ENCODE measurements around the gene TRPC3.

The TRPC3 gene

GRCh38 chr4:121898150-121898549, 53.7 kb downstream of the TRPC3 start:
- TF ChIP-seq, protein P1, sequence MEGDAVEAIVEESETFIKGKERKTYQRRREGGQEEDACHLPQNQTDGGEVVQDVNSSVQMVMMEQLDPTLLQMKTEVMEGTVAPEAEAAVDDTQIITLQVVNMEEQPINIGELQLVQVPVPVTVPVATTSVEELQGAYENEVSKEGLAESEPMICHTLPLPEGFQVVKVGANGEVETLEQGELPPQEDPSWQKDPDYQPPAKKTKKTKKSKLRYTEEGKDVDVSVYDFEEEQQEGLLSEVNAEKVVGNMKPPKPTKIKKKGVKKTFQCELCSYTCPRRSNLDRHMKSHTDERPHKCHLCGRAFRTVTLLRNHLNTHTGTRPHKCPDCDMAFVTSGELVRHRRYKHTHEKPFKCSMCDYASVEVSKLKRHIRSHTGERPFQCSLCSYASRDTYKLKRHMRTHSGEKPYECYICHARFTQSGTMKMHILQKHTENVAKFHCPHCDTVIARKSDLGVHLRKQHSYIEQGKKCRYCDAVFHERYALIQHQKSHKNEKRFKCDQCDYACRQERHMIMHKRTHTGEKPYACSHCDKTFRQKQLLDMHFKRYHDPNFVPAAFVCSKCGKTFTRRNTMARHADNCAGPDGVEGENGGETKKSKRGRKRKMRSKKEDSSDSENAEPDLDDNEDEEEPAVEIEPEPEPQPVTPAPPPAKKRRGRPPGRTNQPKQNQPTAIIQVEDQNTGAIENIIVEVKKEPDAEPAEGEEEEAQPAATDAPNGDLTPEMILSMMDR (conservative IDR thresholded peaks at IDR 0.05), result no peak
- H3K27ac ChIP-seq, result no peak overlapping the region

DNA sequence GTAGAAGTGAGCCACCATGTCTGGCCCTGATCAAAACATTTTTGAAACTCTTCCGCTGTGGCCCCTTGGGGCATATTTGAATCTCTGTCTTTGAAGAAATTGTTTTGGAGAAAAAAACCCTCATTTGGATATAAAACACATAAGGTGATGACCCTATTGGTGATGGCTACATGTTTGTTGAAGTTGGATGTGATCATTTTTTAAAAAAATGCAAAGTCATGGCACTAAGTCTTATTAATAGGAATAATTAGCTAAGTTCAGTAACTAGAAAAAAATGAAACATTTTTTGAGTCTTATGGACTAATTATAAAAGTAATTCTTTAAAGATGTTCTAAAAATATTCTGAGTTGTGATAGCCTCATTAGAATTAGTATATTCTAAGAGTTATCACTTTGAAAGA, 63.7 kb downstream of the TRPC3 start:
- H3K27ac ChIP-seq, result no peak overlapping the region
- TF ChIP-seq, protein P1 (conservative IDR thresholded peaks at IDR 0.05), result no peak

- TF ChIP-seq, protein P1 (conservative IDR thresholded peaks at IDR 0.05), result no peak
Observed at GRCh38 chr4:121885115-121885514, 66.7 kb downstream of the TRPC3 start.

GRCh38 chr4:121881158-121881557, 70.7 kb downstream of the TRPC3 start:
- TF ChIP-seq, protein P1 (conservative IDR thresholded peaks at IDR 0.05), result no peak
- no peak overlapping the region for H3K27ac ChIP-seq

More at GRCh38 chr4:121885115-121885514, 66.7 kb downstream of the TRPC3 start:
- H3K27ac ChIP-seq, result no peak overlapping the region

DNA sequence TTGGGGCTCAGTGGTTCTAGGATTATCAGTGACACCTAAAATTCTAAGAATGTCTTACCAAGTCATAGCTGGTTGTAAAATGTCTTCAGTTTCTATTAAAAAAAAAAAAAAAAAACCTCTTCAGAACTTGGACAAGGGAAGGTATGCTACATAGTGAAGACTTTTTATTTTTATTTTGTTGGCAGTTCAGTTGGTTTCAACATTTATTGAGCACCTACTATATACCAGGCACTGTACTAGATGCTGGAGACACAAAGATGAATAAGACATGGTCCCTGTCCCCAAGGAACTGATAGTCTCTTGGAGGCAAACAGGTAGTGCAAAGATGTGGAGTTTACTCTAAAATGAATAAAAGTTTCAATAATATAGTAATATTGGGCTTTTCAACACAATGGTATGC, 72.7 kb downstream of the TRPC3 start:
- TF ChIP-seq, protein P1 (conservative IDR thresholded peaks at IDR 0.05), result no peak
- H3K27ac ChIP-seq, result no peak overlapping the region

DNA sequence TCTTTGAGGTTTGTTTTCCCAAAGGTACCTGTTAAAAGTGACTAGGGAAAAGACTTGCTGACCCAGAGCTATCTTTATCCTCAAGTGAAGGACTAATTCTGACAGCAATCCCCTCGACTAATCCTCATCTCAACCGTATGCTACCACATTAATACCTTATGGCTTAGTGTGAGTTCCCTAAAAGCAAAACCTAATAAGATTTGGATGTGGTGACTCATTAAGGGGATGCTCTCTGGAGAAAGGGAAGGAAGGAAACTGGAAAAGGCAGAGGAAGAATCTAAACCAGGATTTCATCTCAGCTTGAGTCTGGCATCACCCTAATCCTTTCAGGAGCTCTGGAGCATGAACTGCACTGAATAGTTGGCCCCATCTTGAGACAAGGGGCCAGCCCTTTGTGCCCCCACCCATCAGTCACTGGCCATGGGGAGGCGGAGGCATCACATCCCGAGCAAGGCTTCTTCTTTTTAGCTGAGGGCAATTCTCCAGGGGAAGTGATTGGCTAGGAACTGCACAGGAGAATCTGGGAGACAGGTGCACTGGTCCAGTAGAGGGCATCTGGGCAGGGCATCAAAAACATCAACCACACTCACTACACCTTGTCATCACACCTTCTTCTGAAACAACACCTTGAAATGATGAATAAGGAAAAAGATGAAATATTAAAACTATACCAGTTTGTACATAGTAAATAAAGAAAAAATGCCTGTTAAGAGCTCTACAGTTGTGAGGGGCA, 74.7 kb downstream of the TRPC3 start:
- TF ChIP-seq, protein P1 (conservative IDR thresholded peaks at IDR 0.05), result no peak
- H3K27ac ChIP-seq, result no peak overlapping the region

DNA sequence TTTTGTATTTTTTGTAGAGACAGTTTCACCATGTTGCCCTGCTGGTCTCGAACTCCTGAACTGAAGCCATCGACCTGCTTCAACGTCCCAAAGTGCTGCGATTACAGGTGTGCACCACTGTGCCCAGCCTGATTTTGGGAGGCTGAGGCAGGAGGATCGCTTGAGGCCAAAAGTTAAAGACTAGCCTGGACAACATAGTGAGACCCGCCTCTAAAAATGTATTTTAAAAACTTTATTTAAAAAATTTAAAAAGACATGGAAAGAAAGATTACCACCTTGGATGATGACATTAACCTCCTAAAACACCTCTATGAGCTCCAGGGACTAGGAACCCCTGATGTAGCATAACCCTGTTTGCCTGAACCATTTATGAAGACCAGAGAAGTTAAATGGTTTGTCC, 75.8 kb downstream of the TRPC3 start:
- H3K27ac ChIP-seq, result no peak overlapping the region
- TF ChIP-seq, protein P1 (conservative IDR thresholded peaks at IDR 0.05), result no peak

Measured in VCaP (cell line).